HepG2 (cell line): Measurements from ENCODE around the gene FKBP1A. TPM values are rescaled to one million over a fixed set of nuclear protein-coding genes. Genes with fewer than 3 reads are reported as not detected.

Experiments used
- CREB1 ChIP-seq, 2 experiments: fragments of 450-650 bp in 1 of 2; IDR thresholded peaks; 2 replicates each; pipeline ENCODE4 v1.6.1; 2016 to 2017; ENCODE audit warnings: control low read depth in 1 of 2, mild to moderate bottlenecking in 1 of 2, missing compliant biosample characterization in 1 of 2, missing genetic modification characterization in 1 of 2
- FOXA1 ChIP-seq, 2 experiments: fragments of 450-650 bp in 1 of 2; sonication (generic) in 1 of 2; formaldehyde crosslinking in 1 of 2; IDR thresholded peaks; 2 replicates each; pipeline versions ENCODE4 v1.4.0 to v1.6.1; 2016 to 2020; ENCODE audit warnings: missing genetic modification reagents in 1 of 2
- HNF4A ChIP-seq: sonication (generic); formaldehyde crosslinking; IDR thresholded peaks from 2 replicates; pipeline ENCODE4 v1.4.0; 2020; ENCODE audit warnings: missing genetic modification reagents
- JUND ChIP-seq: sonication (generic); formaldehyde crosslinking; IDR thresholded peaks from 2 replicates; pipeline ENCODE4 v1.8.0; 2022; ENCODE audit warnings: mild to moderate bottlenecking, missing genetic modification reagents
- KAT8 ChIP-seq: IDR thresholded peaks from 2 replicates; pipeline ENCODE4 v1.6.1; 2016; ENCODE audit warnings: missing genetic modification reagents, missing compliant biosample characterization
- MLLT10 ChIP-seq: sonication (generic); formaldehyde crosslinking; IDR thresholded peaks from 2 replicates; pipeline ENCODE4 v1.4.0; 2020; ENCODE audit warnings: missing genetic modification reagents
- NFATC3 ChIP-seq: sonication (generic); formaldehyde crosslinking; IDR thresholded peaks from 2 replicates; pipeline ENCODE4 v1.5.1; 2020; ENCODE audit warnings: mild to moderate bottlenecking, missing genetic modification reagents
- PHF8 ChIP-seq: sonication (generic); formaldehyde crosslinking; IDR thresholded peaks from 2 replicates; pipeline ENCODE4 v1.5.0; 2020; ENCODE audit warnings: missing genetic modification reagents
- PTBP1 ChIP-seq: fragments of 200-400 bp; formaldehyde crosslinking; IDR thresholded peaks from 2 replicates; pipeline ENCODE4 v1.6.1; 2018; ENCODE audit warnings: low read length, low read depth; ENCODE audit not compliant: poor library complexity, severe bottlenecking
- RELA ChIP-seq: sonication (generic); formaldehyde crosslinking; IDR thresholded peaks from 2 replicates; pipeline ENCODE4 v1.4.0; 2020; ENCODE audit warnings: missing genetic modification reagents
- SP4 ChIP-seq: sonication (generic); formaldehyde crosslinking; IDR thresholded peaks from 2 replicates; pipeline ENCODE4 v1.8.1; 2023; ENCODE audit warnings: mild to moderate bottlenecking, missing genetic modification reagents
- TAF1 ChIP-seq: sonication (generic); formaldehyde crosslinking; IDR thresholded peaks from 2 replicates; pipeline ENCODE4 v1.4.0; 2020; ENCODE audit warnings: missing genetic modification reagents
- TBP ChIP-seq: sonication (generic); formaldehyde crosslinking; IDR thresholded peaks from 2 replicates; pipeline ENCODE4 v1.5.0; 2020; ENCODE audit warnings: missing genetic modification reagents
- ZNF354B ChIP-seq: sonication (generic); formaldehyde crosslinking; IDR thresholded peaks from 2 replicates; pipeline ENCODE4 v1.8.0; 2022; ENCODE audit warnings: mild to moderate bottlenecking, missing genetic modification reagents
- ZNF383 ChIP-seq: sonication (generic); formaldehyde crosslinking; IDR thresholded peaks from 2 replicates; pipeline ENCODE4 v1.4.0; 2020; ENCODE audit warnings: missing genetic modification reagents, mild to moderate bottlenecking, borderline replicate concordance
- ZNF619 ChIP-seq: sonication (generic); formaldehyde crosslinking; IDR thresholded peaks from 2 replicates; pipeline ENCODE4 v1.4.0; 2020; ENCODE audit warnings: mild to moderate bottlenecking, missing genetic modification reagents
- ZNF749 ChIP-seq: sonication (generic); formaldehyde crosslinking; IDR thresholded peaks from 2 replicates; pipeline ENCODE4 v1.8.0; 2022; ENCODE audit warnings: mild to moderate bottlenecking, missing genetic modification reagents, moderate library complexity, borderline replicate concordance
- polyA plus RNA-seq, 8 experiments: library from polyadenylated mRNA; depleted of rRNA in 3 of 8; stranded (reverse) in 7 of 8; unstranded in 1 of 8; fragments of >200 nt; fragmentation: Illumina TruSeq in 4 of 8; extraction: Trizol in 4 of 8; gene quantifications; 2 replicates each; pipeline versions ENCODE4 v1.2.1 to v1.2.3, GENCODE V29; 2011 to 2016; ENCODE audit warnings: low read depth in 4 of 8, missing spikeins in 1 of 8, mixed read lengths in 1 of 8; ENCODE audit not compliant: insufficient read depth in 1 of 8
- total RNA-seq, 5 experiments: library from RNA; depleted of rRNA; stranded (reverse); fragments of >200 nt; fragmentation: Illumina TruSeq; extraction: Trizol; gene quantifications; 2 replicates each; pipeline ENCODE4 v1.2.3, GENCODE V29; 2016; ENCODE audit warnings: low read depth in 1 of 5
- TF ChIP-seq, protein P1 (sequence below): sonication (generic); formaldehyde crosslinking; IDR thresholded peaks from 2 replicates; pipeline ENCODE4 v1.4.0; 2020; ENCODE audit warnings: mild to moderate bottlenecking, missing genetic modification reagents, borderline replicate concordance
- TF ChIP-seq, protein P2 (sequence below): sonication (generic); formaldehyde crosslinking; IDR thresholded peaks from 2 replicates; pipeline ENCODE4 v1.5.0; 2020; ENCODE audit warnings: missing genetic modification reagents
- TF ChIP-seq, protein P3 (sequence below): sonication (generic); formaldehyde crosslinking; IDR thresholded peaks from 2 replicates; pipeline ENCODE4 v1.9.0; 2022; ENCODE audit warnings: missing genetic modification reagents, mild to moderate bottlenecking, borderline replicate concordance
- TF ChIP-seq, protein P4 (sequence below): sonication (generic); formaldehyde crosslinking; IDR thresholded peaks from 2 replicates; pipeline ENCODE4 v1.4.0; 2020; ENCODE audit warnings: mild to moderate bottlenecking, missing genetic modification reagents

Gene FKBP1A
- total and polyA plus RNA-seq, 2 of the 13 experiments (the other 11 are each of a cell fraction or from before 2014, with no cell fraction given): 119 to 468 TPM

DNA sequence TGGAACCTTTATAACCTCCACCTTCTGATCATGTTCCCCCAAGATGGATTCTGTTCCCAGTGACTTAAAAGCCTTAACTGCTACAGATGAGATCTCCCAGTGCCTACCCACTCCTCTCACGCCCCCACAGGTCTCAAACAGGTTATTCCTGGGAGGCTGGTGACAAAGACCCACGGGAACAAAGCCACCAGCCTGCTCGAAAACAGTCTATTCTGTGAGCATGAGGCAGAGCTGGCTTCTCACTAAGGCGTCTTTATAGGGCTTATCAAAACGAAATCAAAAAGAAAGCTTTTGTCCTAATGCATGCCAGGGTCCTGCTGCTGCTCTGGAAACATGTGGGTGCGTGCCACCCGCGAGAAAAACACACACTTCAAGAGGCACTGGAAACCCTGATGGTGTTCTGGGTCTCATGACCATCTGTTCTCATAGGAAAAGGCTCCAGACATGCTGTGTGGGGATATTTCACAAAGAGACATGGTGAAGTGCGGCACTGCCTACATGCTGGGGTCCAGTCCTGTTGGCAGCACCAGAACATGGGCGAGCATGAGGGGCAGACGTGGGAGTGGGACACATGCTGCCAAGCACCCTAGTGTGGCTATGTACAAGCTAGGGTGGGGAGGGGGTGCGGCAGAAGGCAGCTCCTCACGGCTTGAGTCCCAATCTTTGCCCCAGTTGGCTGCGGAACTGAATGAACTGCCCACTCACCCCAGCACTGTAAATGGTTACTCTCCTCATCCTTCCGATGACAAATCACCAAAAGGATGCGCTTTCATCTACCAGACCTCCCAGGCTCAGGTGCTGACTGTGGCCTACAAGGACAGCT lies 2.1 kb downstream of the FKBP1A start (continued):
- TF ChIP-seq, protein P1, sequence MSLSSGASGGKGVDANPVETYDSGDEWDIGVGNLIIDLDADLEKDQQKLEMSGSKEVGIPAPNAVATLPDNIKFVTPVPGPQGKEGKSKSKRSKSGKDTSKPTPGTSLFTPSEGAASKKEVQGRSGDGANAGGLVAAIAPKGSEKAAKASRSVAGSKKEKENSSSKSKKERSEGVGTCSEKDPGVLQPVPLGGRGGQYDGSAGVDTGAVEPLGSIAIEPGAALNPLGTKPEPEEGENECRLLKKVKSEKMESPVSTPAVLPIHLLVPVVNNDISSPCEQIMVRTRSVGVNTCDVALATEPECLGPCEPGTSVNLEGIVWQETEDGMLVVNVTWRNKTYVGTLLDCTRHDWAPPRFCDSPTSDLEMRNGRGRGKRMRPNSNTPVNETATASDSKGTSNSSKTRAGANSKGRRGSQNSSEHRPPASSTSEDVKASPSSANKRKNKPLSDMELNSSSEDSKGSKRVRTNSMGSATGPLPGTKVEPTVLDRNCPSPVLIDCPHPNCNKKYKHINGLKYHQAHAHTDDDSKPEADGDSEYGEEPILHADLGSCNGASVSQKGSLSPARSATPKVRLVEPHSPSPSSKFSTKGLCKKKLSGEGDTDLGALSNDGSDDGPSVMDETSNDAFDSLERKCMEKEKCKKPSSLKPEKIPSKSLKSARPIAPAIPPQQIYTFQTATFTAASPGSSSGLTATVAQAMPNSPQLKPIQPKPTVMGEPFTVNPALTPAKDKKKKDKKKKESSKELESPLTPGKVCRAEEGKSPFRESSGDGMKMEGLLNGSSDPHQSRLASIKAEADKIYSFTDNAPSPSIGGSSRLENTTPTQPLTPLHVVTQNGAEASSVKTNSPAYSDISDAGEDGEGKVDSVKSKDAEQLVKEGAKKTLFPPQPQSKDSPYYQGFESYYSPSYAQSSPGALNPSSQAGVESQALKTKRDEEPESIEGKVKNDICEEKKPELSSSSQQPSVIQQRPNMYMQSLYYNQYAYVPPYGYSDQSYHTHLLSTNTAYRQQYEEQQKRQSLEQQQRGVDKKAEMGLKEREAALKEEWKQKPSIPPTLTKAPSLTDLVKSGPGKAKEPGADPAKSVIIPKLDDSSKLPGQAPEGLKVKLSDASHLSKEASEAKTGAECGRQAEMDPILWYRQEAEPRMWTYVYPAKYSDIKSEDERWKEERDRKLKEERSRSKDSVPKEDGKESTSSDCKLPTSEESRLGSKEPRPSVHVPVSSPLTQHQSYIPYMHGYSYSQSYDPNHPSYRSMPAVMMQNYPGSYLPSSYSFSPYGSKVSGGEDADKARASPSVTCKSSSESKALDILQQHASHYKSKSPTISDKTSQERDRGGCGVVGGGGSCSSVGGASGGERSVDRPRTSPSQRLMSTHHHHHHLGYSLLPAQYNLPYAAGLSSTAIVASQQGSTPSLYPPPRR (CRISPR knock-in tag): no peak
- TF ChIP-seq PHF8: no peak
- TF ChIP-seq, protein P2, sequence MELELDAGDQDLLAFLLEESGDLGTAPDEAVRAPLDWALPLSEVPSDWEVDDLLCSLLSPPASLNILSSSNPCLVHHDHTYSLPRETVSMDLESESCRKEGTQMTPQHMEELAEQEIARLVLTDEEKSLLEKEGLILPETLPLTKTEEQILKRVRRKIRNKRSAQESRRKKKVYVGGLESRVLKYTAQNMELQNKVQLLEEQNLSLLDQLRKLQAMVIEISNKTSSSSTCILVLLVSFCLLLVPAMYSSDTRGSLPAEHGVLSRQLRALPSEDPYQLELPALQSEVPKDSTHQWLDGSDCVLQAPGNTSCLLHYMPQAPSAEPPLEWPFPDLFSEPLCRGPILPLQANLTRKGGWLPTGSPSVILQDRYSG: no peak
- no peak for TF ChIP-seq NFATC3 (CRISPR knock-in tag)
- no peak for TF ChIP-seq KAT8 (CRISPR knock-in tag)
- no peak for TF ChIP-seq MLLT10 (CRISPR knock-in tag)
- TF ChIP-seq ZNF354B (CRISPR knock-in tag): no peak
- TF ChIP-seq CREB1 (IDR thresholded peaks at IDR 0.05): no peak
- TF ChIP-seq CREB1 (CRISPR knock-in tag; IDR thresholded peaks at IDR 0.05): no peak
- no peak for TF ChIP-seq ZNF749 (CRISPR knock-in tag)
- TF ChIP-seq RELA (CRISPR knock-in tag): no peak
- TF ChIP-seq, protein P3, sequence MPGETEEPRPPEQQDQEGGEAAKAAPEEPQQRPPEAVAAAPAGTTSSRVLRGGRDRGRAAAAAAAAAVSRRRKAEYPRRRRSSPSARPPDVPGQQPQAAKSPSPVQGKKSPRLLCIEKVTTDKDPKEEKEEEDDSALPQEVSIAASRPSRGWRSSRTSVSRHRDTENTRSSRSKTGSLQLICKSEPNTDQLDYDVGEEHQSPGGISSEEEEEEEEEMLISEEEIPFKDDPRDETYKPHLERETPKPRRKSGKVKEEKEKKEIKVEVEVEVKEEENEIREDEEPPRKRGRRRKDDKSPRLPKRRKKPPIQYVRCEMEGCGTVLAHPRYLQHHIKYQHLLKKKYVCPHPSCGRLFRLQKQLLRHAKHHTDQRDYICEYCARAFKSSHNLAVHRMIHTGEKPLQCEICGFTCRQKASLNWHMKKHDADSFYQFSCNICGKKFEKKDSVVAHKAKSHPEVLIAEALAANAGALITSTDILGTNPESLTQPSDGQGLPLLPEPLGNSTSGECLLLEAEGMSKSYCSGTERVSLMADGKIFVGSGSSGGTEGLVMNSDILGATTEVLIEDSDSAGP (CRISPR knock-in tag): 0 out of 2 replicates have a peak, but pooled peaks have one; percentile 10
- no peak for TF ChIP-seq SP4 (CRISPR knock-in tag)
- TF ChIP-seq PTBP1: peak; percentile 47
- TF ChIP-seq ZNF619 (CRISPR knock-in tag): 0 out of 2 replicates have a peak, but pooled peaks have one; percentile 52
- TF ChIP-seq, protein P4, sequence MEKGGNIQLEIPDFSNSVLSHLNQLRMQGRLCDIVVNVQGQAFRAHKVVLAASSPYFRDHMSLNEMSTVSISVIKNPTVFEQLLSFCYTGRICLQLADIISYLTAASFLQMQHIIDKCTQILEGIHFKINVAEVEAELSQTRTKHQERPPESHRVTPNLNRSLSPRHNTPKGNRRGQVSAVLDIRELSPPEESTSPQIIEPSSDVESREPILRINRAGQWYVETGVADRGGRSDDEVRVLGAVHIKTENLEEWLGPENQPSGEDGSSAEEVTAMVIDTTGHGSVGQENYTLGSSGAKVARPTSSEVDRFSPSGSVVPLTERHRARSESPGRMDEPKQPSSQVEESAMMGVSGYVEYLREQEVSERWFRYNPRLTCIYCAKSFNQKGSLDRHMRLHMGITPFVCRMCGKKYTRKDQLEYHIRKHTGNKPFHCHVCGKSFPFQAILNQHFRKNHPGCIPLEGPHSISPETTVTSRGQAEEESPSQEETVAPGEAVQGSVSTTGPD (CRISPR knock-in tag): no peak
- no peak for TF ChIP-seq FOXA1 (IDR thresholded peaks at IDR 0.05)
- 0 out of 2 replicates have a peak, but pooled peaks have one; percentile 6 for TF ChIP-seq FOXA1 (CRISPR knock-in tag; IDR thresholded peaks at IDR 0.05)
- TF ChIP-seq HNF4A (CRISPR knock-in tag): no peak
- TF ChIP-seq ZNF383: no peak
- no peak for TF ChIP-seq TBP (CRISPR knock-in tag)
- no peak for TF ChIP-seq TAF1 (CRISPR knock-in tag)
- no peak for TF ChIP-seq JUND (CRISPR knock-in tag)
